Left cardiac atrium (tissue), 4 donors: ENCODE data around the gene CDK5RAP2. TPM values are rescaled to one million over a fixed set of nuclear protein-coding genes. Genes with fewer than 3 reads are reported as not detected.
A peak's percentile ranks its signal among the peaks of the same experiment; 100 is the strongest.
"Not testable (repeated sequence)": the region's sequence is repeated elsewhere in the genome, so short reads cannot be mapped to it uniquely, and the experiment has no call there.

Experiments used
- ATAC-seq, 2 donors: fragments of 200-7000 bp; cut with Tn5 transposase; one replicate each; pipeline ENCODE4 v1.9.1; 2020; ENCODE audit warnings: mild to moderate bottlenecking in 2 of 2, moderate library complexity in 2 of 2
- DNase-seq: peaks from one replicate; pipeline ENCODE4 v3.0.0-alpha.2; 2020
- intact Hi-C, 2 donors: fragments of 100-400 bp; cut with DNase I; formaldehyde crosslinking; loops; one replicate each; pipeline versions ENCODE4 v1.14.1 to v1.15.1; 2022 to 2023
- total RNA-seq, 2 donors: library from RNA; stranded (reverse); fragmentation: NEBNext Ultra II Directional; extraction: Animal tissue kit (Norgen Biotek cat#: 25700); gene quantifications; one replicate each; pipeline ENCODE4 v1.2.1, GENCODE V29; 2021
- donor health status: DM: no; HTN: yes; CAD: no.
- donor health status: DM: no; HTN: yes; CAD: no; lungs with severe emphysema.
- donor health status: DM: yes; HTN: yes; CAD: no.
- donor health status: Dilated cardiomyopathy.

CDK5RAP2 gene
- total RNA-seq, 2 donors from 2014 or later, result 48.0 to 49.0 TPM

GRCh38 chr9:120524863-120525262 lies 55.1 kb downstream of the CDK5RAP2 start:
- DNase-seq (no peak), ATAC-seq (no peak)
- intact Hi-C loops, result no loop called here

GRCh38 chr9:120524038-120524437 lies 55.9 kb downstream of the CDK5RAP2 start:
- no peak for ATAC-seq

GRCh38 chr9:120522558-120522957 lies 57.4 kb downstream of the CDK5RAP2 start:
- DNase-seq (no peak), ATAC-seq (no peak)
- intact Hi-C loops, result no loop called here

More at GRCh38 chr9:120524038-120524437, 55.9 kb downstream of the CDK5RAP2 start:
- intact Hi-C loops, result no loop called here
- DNase-seq, result no peak

GRCh38 chr9:120522032-120522431 lies 57.9 kb downstream of the CDK5RAP2 start:
- intact Hi-C loops, result no loop called here
- ATAC-seq (no peak), DNase-seq (no peak)

GRCh38 chr9:120521101-120521500 lies 58.9 kb downstream of the CDK5RAP2 start:
- DNase-seq (no peak), ATAC-seq (no peak)
- intact Hi-C loops, result no loop called here

- intact Hi-C loops, ATAC-seq, DNase-seq: not testable (repeated sequence)
Measured at GRCh38 chr9:120515996-120516395, 64.0 kb downstream of the CDK5RAP2 start.

- intact Hi-C loops, DNase-seq, ATAC-seq: not testable (repeated sequence)
Measured at GRCh38 chr9:120515481-120515880, 64.5 kb downstream of the CDK5RAP2 start.

- intact Hi-C loops, result no loop called here
- ATAC-seq, result no peak
Measured at GRCh38 chr9:120514405-120514804, 65.6 kb downstream of the CDK5RAP2 start.

GRCh38 chr9:120513825-120514396 lies 66.1 kb downstream of the CDK5RAP2 start:
- intact Hi-C loops, result no loop called here
- no peak for ATAC-seq
- no peak for DNase-seq

More at GRCh38 chr9:120514405-120514804, 65.6 kb downstream of the CDK5RAP2 start:
- no peak for DNase-seq

- intact Hi-C loops, result no loop called here
Measured at GRCh38 chr9:120510816-120511215, 69.2 kb downstream of the CDK5RAP2 start.

GRCh38 chr9:120507936-120508510 lies 71.9 kb downstream of the CDK5RAP2 start:
- intact Hi-C loops, result no loop called here
- peak in 1 of 2 donors; percentile 38 for ATAC-seq
- DNase-seq, result no peak

More at GRCh38 chr9:120510816-120511215, 69.2 kb downstream of the CDK5RAP2 start:
- DNase-seq (no peak), ATAC-seq (no peak)

- intact Hi-C loops, result no loop called here
- DNase-seq, result no peak
- peak in 1 of 2 donors; percentile 47 for ATAC-seq
Measured at GRCh38 chr9:120505186-120505585, 74.8 kb downstream of the CDK5RAP2 start.

- ATAC-seq (no peak), DNase-seq (no peak)
- intact Hi-C loops, result no loop called here
Measured at GRCh38 chr9:120500733-120501132, 79.2 kb downstream of the CDK5RAP2 start.

GRCh38 chr9:120497865-120498264 lies 82.1 kb downstream of the CDK5RAP2 start:
- DNase-seq, ATAC-seq, intact Hi-C loops: not testable (repeated sequence)

GRCh38 chr9:120496438-120496837 lies 83.5 kb downstream of the CDK5RAP2 start:
- intact Hi-C loops, ATAC-seq, DNase-seq: not testable (repeated sequence)

GRCh38 chr9:120490888-120491595 lies 88.9 kb downstream of the CDK5RAP2 start:
- ATAC-seq, result peak; percentile 67 to 72
- intact Hi-C loops, result no loop called here
- DNase-seq, result no peak

- intact Hi-C loops, result no loop called here
- no peak for DNase-seq
- no peak for ATAC-seq
Measured at GRCh38 chr9:120486835-120487234, 93.1 kb downstream of the CDK5RAP2 start.

GRCh38 chr9:120486347-120486746 lies 93.6 kb downstream of the CDK5RAP2 start:
- ATAC-seq (no peak), DNase-seq (no peak)
- intact Hi-C loops, result no loop called here

GRCh38 chr9:120485788-120486187 lies 94.2 kb downstream of the CDK5RAP2 start:
- intact Hi-C loops, result no loop called here
- ATAC-seq (peak in 1 of 2 donors; percentile 35), DNase-seq (no peak)

- DNase-seq, result no peak
- intact Hi-C loops, result no loop called here
Measured at GRCh38 chr9:120484162-120484561, 95.8 kb downstream of the CDK5RAP2 start.

More at GRCh38 chr9:120484162-120484561, 95.8 kb downstream of the CDK5RAP2 start:
- no peak for ATAC-seq
